ENCODE results near the gene VAV1. TPM values are rescaled to one million over a fixed set of nuclear protein-coding genes. Genes with fewer than 3 reads are reported as not detected.

VAV1 gene
- total and polyA plus RNA-seq, 9 of the 15 experiments (the other 6 are each of a cell fraction or from before 2014, with no cell fraction given) = 0.46 to 20.1 (median 11.1) TPM

GRCh38 chr19:6806488-6806887 lies 34.0 kb downstream of the VAV1 start (continued):
- TF ChIP-seq ZNF175 (CRISPR knock-in tag; IDR thresholded peaks at IDR 0.05; ENCODE audit: low read depth) (no peak), ZNF584 (CRISPR knock-in tag; IDR thresholded peaks at IDR 0.05; ENCODE audit: low read depth) (no peak), MBD2 (IDR thresholded peaks at IDR 0.05; ENCODE audit: borderline replicate concordance, low read depth) (no peak), NFYB (IDR thresholded peaks at IDR 0.05; ENCODE audit: extremely low read depth, insufficient read length) (peak; percentile 38), RBM15 (IDR thresholded peaks at IDR 0.05; ENCODE audit: insufficient read depth, low read length) (no peak), MYNN (IDR thresholded peaks at IDR 0.05) (no peak), MYNN (CRISPR knock-in tag; IDR thresholded peaks at IDR 0.05) (no peak), MTA2 (IDR thresholded peaks at IDR 0.05; ENCODE audit: low read depth) (no peak), ZNF146 (CRISPR knock-in tag; IDR thresholded peaks at IDR 0.05; ENCODE audit: unreplicated experiment) (no peak), SAP30 (IDR thresholded peaks at IDR 0.05; ENCODE audit: borderline replicate concordance, insufficient read depth, low read depth, low read length, poor library complexity, severe bottlenecking) (no peak), CREM (IDR thresholded peaks at IDR 0.05; ENCODE audit: low read depth) (no peak), CGGBP1 (CRISPR knock-in tag; IDR thresholded peaks at IDR 0.05) (no peak), RBM25 (IDR thresholded peaks at IDR 0.05; ENCODE audit: low read depth, low read length, severe bottlenecking) (peak; percentile 94), KLF13 (tag; IDR thresholded peaks at IDR 0.05; ENCODE audit: borderline replicate concordance, low read depth) (no peak), ZNF263 (CRISPR knock-in tag; IDR thresholded peaks at IDR 0.05; ENCODE audit: borderline replicate concordance) (no peak), EP400 (IDR thresholded peaks at IDR 0.05) (no peak), LEF1 (IDR thresholded peaks at IDR 0.05) (no peak), ZNF589 (CRISPR knock-in tag; IDR thresholded peaks at IDR 0.05; ENCODE audit: low read depth) (no peak), BRF1 (IDR thresholded peaks at IDR 0.05; ENCODE audit: borderline replicate concordance, extremely low read depth, insufficient read length) (no peak), MIER1 (IDR thresholded peaks at IDR 0.05; ENCODE audit: low read depth) (no peak), MEIS2 (IDR thresholded peaks at IDR 0.05; ENCODE audit: partially characterized antibody) (peak; percentile 79), ZNF239 (CRISPR knock-in tag; IDR thresholded peaks at IDR 0.05) (no peak), ZFP91 (CRISPR knock-in tag; IDR thresholded peaks at IDR 0.05) (no peak), PREB (CRISPR knock-in tag; IDR thresholded peaks at IDR 0.05) (no peak), ZNF311 (CRISPR knock-in tag; IDR thresholded peaks at IDR 0.05) (no peak), ETV1 (tag; conservative IDR thresholded peaks at IDR 0.05; ENCODE audit: low read depth) (no peak), HEY1 (CRISPR knock-in tag; IDR thresholded peaks at IDR 0.05; ENCODE audit: borderline replicate concordance) (no peak), HDGF (IDR thresholded peaks at IDR 0.05) (no peak), NCOA1 (IDR thresholded peaks at IDR 0.05; ENCODE audit: low read depth) (no peak), ZC3H4 (CRISPR knock-in tag; IDR thresholded peaks at IDR 0.05; ENCODE audit: borderline replicate concordance) (no peak), ZNF174 (CRISPR knock-in tag; IDR thresholded peaks at IDR 0.05) (no peak)

Data from K562 (cell line).